Muscle of back (tissue), 13 donors: ENCODE results near the gene GIMAP7. TPM values are rescaled to one million over a fixed set of nuclear protein-coding genes. Genes with fewer than 3 reads are reported as not detected.
"Not testable (repeated sequence)": the region's sequence is repeated elsewhere in the genome, so short reads cannot be mapped to it uniquely, and the experiment has no call there.

Experiments
- DNase-seq, 3 donors: peaks; one replicate each; pipeline versions ENCODE4 v3.0.0 to v3.0.0-alpha.2; 2013
- long read RNA-seq, 9 donors: transcript quantifications; one replicate each; lab custom pipeline, GENCODE V29; 2026
- polyA plus RNA-seq, 10 donors: library from polyadenylated mRNA; unstranded; fragments of 120-200 nt; gene quantifications; one replicate each; pipeline ENCODE4 v1.2.1, GENCODE V29; 2013; ENCODE audit not compliant: insufficient read length in 10 of 10

The GIMAP7 gene
- 10 to 100 TPM in 5 of 10 donors, 1 to 10 TPM in 5; 7.9 to 20.3 (median 10.6) TPM for polyA plus RNA-seq
- long read RNA-seq, donor 1, partial matches to known transcripts: 0 of 1 reads
- long read RNA-seq, donor 1, other reads (novel, unspliced or antisense): 0 of 1 reads
- long read RNA-seq, donor 2, transcript GIMAP7-201 (2 exons, 1,256 nt): major isoform, 5 of 5 reads
- long read RNA-seq, donor 2, partial matches to known transcripts: 0 of 5 reads
- long read RNA-seq, donor 2, other reads (novel, unspliced or antisense): 0 of 5 reads
- long read RNA-seq, donor 3: 0 reads
- long read RNA-seq, donor 4, partial matches to known transcripts: 0 of 4 reads
- long read RNA-seq, donor 4, other reads (novel, unspliced or antisense): 0 of 4 reads
- long read RNA-seq, donor 5, transcript GIMAP7-201 (2 exons, 1,256 nt): major isoform, 14 of 14 reads
- long read RNA-seq, donor 5, partial matches to known transcripts: 0 of 14 reads
- long read RNA-seq, donor 5, other reads (novel, unspliced or antisense): 0 of 14 reads
- long read RNA-seq, donor 6, partial matches to known transcripts: 0 of 3 reads
- long read RNA-seq, donor 6, other reads (novel, unspliced or antisense): 0 of 3 reads
- long read RNA-seq, donor 7, partial matches to known transcripts: 0 of 4 reads
- long read RNA-seq, donor 7, other reads (novel, unspliced or antisense): 0 of 4 reads
- long read RNA-seq, donor 8, partial matches to known transcripts: 0 of 3 reads
- long read RNA-seq, donor 8, other reads (novel, unspliced or antisense): 0 of 3 reads
- long read RNA-seq, donor 9: 0 reads

DNA sequence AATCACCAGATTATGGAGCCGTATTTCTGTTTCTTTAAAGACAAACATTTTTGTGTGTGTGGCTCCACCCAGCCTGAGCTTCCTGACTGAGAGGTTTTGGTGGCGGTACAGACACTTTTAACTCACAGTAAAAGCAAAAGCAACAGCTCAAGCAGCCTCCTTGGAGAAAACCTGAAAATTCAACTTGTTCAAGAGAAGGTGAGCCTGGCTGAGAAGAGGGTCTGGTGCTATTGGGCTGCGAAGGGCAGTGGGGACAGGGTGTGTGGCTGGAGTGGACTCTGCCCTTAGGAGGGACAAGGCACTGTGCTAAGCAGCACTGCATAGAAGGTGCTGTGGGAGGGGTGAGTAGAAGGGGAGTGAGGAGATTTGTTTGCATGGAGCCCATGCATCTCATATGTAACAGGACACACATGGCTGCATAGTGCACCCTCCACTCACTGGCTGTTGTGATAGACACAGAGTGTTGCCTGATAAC, at the start of gene GIMAP7:
GIMAP7 (plus strand) TSS at position 125 of the 475 bp plus-strand sequence. CDS start 5,103 bp downstream, outside the sequence.
- DNase-seq: peak in 2 of 3 donors; percentile 10 to 25

DNA sequence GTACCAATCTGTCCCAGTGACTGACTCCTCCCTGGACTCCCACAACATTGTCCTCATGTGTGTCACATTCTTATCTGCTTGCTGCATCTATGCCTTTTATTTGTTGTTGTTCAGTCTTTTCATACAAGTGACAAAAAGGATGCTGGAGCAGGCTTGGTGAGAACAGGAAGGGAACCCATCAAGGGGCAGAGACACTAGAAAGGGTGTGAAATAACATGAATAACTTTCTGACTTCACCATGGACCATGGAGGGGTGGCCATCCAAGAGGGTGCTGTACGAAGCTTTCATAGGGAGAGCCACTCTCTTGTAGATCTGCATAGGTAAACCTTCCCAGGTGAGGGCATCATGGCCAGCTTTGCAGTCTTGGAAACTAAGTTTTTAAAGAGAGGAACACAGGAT, 49.7 kb upstream of the GIMAP7 start:
- DNase-seq: no peak

DNA sequence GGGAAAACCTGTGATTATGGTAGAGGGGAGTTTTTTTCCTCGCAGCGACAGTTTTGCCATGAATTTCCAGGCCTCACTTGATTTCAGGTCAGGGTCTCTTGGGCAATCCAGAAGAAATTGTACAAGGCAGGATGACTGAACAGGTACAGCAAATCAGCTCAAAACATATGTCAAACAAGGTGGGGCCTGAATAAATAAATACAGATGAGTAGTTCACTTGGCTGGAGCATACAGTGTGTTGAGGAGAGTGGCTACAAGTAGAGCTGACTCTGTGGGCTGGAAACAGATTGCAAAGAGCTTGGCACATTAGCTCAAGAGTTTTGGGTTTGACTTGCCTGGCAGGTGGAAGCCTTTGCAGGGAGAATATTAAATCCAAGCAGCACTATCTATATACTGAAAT, 49.3 kb upstream of the GIMAP7 start:
- no peak for DNase-seq

DNA sequence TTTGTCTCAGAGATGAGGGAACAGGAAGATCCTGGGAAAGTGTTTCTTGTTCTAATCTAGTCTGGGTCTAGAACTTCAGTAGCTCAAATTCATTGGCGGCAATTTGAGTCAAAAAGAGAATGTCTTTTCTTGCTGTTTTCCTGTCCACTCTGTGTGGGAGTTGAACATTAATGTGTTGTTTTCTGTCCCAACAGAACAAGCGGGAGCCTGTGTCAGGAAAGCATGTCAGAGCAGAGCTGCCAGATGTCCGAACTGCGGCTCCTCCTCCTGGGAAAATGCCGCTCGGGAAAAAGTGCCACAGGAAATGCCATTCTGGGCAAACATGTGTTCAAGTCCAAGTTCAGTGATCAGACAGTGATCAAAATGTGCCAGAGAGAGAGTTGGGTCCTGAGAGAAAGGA, 48.2 kb upstream of the GIMAP7 start:
- no peak for DNase-seq

DNA sequence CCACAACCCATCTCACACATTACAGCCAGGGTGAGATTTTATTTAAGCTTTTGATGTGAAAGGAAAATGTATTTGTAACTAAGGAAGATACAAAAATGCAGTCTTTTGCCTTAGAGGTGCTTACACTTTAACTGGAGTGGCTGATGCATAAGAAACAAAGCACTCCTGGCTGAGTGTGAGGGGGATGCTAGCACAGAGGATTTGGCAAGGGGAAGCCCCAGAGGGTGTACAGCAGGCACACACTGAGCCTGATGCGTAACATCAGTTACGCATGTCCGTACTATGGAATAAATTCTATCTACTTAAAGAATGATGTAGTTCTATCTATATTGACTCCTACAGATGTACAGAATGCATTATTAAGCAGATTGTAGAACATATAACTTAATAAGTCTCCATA, 46.4 kb upstream of the GIMAP7 start:
- no peak for DNase-seq

DNA sequence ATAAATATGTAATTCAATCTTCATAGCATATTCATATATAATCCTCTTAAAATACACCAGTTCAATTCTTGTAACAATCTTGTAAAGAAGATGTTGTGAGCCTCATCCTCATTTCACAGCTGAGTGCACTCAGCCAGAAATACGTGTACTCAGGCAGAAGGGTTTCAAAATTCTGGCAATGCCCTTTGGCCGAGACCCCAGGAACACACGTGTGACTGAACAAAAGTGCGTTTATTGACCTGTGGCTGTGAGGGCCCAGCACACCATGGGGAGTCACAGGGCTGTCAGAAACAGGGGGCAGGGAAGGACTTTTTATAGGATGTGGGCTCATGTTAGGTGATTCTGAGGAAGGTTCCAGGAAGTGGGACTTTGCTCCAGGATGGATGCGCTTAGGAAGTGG, 42.8 kb upstream of the GIMAP7 start:
- no peak for DNase-seq

DNA sequence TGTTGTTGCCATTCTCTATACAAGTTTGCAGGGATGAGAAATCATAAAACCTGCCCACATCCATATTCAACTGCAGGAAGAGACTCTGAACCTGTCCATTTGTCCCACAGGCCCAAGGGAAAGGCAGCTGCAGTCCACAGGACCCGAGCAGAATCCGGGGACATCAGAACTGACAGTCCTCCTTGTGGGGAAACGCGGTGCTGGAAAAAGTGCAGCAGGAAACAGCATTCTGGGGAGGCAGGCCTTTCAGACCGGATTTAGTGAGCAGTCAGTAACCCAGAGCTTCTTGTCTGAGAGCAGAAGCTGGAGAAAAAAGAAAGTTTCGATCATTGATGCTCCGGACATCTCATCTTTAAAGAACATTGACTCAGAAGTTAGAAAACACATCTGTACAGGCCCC, 40.8 kb upstream of the GIMAP7 start:
- no peak for DNase-seq

DNA sequence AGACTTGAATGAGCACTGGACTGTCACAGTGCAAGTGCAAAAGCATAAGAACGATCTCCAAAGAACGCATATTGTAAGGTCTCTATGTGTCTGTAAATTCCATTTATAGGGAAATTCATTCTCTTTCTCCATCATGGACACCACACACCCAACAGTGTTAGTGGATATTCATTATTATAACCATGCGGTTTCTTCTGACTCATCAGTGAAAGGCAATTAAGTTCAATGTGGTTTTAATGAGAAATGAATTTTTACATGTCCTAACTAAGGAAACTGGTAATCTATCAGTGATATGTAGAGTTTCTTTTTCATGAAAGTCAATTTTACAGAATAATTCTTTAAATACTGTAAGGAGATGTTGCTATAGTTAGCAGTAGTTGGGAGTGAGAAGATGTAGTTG, 38.4 kb upstream of the GIMAP7 start:
- DNase-seq: no peak

DNA sequence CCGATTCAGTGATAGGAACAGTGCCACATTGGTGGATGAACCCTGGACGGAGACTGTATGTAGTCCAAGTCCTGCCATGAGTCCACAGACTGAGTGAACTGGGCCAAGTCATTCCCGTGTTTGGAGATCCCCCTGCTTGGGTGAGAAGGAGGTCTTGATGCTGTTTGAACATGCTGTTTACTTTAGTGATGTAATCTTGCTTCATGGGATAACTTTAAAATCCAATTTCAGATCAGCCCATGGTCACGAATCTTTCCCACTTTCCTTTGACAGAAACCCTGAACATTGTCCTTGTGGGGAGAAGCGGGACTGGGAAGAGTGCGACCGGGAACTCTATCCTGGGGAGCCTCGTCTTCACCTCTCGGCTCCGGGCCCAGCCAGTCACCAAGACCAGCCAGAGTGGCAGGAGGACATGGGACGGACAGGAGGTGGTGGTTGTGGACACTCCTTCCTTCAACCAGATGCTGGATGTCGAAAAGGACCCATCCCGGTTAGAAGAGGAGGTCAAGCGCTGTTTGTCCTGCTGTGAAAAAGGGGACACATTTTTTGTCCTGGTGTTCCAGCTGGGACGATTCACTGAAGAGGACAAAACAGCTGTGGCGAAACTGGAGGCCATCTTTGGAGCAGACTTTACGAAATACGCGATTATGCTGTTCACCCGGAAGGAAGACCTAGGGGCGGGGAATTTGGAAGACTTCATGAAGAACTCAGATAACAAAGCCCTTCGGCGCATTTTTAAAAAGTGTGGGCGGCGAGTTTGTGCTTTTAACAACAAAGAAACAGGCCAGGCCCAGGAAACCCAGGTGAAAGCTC, 37.6 kb upstream of the GIMAP7 start:
- DNase-seq: no peak

DNA sequence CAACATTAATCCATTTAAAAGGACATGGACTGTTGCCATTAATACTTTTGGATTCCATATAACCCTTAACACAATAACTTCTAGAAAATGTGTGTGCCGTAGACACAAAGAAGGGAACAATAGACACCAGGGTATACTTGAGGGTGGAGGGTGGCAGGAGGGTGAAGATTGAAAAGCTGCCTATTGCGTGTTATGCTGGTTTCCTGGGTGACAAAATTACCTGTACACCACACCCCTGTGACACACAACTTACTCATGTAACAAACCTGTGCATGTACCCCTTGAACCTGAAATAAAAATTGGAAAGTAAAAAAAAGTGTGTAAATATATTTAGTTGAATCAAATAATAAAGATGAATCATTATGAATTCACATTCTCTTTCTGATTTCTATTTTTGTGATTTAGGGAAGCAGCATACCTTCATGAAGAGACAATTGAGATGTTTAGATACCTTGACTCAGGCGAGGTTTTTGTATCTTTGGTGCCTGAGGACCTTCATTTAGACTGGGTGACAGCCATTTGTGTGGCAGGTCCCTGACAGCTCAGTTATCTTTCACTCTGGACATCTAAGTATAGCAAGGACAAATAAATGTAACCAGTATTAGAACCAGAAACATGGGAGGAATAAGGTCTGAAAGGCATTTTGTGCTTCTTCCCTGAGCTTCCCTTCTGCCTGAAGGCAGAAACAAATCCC, 35.5 kb upstream of the GIMAP7 start:
- no peak for DNase-seq

DNA sequence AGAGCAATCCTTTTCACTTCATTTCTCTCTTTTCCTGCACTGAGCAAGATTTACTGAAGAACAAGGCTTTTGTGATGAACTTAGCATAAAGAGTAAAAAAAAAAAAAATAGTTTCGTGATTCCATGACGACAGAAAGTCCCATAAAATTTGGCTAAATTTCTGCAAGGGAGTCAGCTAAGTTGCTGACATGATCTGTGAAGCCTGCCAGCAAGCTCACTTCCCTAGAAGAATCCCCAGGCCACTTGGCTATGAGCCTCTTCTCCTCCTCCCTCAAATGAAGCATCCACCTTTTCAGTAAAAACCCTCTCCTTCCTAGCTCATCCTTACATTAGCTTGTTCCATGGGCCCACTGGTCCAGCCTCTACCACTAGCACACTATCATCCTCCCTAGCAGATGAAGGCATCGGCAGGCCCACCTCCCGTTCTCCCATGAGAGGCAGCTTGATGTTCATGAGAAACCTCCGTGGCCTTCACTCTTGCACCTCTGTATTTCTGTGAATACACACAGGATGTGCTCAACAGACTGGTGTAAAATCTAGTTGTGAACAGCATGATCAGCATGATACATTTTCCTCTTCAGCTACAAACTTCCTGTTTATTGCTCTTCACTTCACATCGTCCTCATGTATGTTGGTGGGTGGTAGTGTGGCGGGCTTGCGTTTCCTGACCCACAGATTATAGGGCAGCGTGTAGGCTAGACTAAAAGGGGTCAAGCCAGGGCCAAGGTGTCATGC, 33.3 kb upstream of the GIMAP7 start:
- peak in 1 of 3 donors; percentile 15 for DNase-seq

DNA sequence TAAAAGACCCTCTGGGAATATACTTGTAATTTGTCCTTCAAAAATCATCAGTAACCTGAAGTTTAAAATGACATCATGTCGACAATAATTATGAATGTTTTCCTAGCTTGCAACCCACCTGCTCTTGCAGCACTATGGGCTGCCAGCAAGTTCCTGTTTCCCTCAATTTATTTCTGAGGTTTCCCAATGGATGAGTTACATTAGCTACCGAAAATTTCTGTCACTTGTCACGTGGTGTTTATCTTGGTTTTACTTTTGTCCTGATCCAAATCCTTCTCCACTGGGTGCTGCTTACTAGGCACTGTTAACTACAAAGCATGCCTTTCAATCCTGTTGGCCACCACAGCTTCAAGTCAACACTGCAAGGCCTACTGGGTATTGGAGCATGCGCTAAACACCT, 32.8 kb upstream of the GIMAP7 start:
- DNase-seq: no peak

DNA sequence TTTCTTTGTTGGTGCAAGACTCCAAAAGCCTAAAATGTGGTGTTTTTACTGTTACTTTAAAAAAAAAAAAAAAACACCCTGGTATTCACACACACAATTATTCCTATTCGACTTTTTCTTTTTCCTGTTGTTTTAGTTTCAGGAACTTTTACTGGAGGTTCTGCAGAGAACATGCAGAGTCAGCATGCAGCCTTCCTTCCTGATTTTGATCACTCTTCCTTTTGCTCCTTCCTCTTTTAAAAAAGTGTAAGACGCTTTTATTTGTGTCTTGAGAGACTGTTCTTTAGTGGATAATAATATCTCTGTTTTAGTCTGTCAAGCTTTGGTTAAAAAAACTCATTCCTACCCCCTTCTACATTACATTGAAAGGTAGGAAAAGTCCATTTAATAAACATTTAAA, 31.2 kb upstream of the GIMAP7 start:
- not testable (repeated sequence) for DNase-seq

DNA sequence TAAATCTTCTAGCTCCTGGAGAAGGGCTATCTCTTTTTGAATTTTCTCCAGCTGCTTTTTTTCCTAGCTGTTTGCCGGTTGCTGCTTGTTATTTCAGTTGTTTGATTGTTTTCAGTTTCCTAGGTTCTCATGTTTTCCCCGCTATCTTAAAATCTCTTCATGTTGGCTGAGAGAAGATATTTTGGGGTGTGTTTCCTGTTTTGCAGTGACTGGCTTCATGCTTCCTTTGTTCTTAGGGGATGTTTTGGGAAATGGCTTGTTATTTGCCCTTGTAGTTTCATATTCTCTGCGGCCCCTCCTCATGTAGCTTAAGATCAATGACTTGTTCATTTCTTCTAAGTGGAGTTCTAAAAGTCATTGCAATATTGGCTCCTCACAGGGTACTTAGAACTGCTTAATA, 30.6 kb upstream of the GIMAP7 start:
- DNase-seq: not testable (repeated sequence)

DNA sequence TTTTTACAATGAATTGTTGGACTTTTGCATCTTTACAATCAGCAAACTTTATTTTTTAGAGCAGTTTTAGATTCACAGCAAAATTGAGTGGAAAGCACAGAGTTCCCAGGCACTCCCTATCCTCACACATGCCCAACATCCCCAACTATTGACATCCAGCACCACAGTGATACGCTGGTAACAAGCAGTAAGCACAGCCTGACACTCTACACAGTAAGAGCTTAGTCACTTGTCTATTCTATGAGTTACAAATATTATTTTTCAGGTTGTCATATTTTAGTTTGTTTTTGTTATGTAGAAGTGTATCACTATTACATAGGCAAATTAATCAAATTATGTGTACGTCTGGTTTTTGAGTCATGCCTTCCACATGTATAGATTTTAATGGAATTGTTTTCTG, 27.0 kb upstream of the GIMAP7 start:
- no peak for DNase-seq

DNA sequence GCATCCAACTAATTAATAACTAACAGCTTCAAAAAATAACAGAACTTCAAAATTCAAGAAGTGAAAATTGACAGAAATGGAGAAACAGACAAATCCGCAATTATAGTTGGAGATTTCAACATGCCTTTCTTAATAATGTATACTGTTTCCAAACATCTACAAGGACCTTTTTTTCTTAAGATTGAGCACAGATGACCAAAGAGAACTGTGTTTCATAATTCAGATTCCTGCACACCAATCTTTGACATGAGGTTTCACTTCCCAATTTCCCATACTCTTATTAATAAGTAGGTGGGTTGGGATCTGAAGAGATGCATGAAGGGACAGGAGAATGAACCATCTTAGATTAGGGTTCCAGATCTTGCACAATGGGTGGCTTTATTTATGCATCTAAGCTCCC, 24.9 kb upstream of the GIMAP7 start:
- DNase-seq: no peak

DNA sequence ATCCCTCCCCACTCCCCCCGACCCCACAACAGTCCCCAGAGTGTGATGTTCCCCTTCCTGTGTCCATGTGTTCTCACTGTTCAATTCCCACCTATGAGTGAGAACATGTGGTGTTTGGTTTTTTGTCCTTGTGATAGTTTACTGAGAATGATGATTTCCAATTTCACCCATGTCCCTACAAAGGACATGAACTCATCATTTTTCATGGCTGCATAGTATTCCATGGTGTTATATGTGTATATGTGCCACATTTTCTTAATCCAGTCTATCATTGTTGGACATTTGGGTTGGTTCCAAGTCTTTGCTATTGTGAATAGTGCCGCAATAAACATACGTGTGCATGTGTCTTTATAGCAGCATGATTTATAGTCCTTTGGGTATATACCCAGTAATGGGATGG, 21.2 kb upstream of the GIMAP7 start:
- not testable (repeated sequence) for DNase-seq

DNA sequence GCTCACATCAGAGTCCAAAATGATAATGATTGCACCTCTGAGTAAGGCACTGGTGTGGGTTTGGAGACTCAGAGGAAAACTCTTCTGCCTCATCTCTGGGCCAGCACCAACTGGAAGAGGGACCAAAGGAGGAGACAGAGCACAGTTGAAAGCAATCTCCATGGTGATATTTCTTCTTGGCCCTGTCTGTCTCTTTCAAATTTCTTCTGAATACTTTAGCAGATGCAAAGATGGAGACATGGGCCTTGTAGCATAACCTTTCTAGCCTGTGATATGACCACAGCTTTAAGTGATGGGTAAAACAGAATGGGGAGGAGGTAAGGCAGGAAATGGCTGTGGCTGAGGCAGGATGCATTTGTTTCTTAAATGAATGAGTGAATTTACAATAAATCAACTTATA, 12.2 kb upstream of the GIMAP7 start:
- DNase-seq: no peak

DNA sequence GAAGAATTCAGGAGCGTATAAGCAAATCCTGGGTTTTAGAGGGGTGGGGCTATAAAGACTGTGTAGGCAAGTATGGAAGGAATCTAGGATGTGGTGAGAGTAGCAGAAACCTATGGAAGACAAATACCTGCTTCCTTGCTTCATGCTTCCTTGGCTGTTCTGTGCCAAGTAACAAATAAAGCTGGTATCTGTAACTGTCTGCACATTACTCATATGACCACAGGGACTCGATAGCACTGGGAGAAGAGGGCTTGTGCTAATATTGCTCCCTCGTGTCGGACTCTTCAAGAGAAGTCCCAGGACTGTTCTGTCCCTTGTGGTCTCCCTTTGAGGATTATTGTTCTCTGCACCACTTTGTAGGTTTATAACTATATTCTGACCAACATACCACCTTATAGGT, 11.5 kb upstream of the GIMAP7 start:
- no peak for DNase-seq

DNA sequence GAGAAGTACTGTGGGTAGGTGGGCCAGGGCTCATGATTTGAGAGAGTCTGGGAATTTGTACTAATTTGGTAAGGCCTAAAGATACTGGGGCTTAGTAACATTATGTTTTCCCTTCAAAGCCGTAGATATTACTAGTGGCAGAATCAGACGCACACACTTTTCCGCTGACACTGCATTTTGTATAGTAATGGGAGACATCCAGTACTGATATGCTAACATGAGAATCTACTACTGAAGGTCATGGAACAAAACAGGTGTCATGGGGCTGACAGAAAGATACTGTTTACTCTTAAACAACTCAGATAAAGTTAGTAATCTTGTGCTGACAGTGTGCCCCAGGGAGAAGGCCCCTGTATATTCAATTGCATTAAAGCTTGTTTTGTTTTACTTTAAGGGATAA, 11.1 kb upstream of the GIMAP7 start:
- DNase-seq: no peak
